Pancreas (tissue), 10 donors: Measurements from ENCODE around the gene MTF1. TPM values are rescaled to one million over a fixed set of nuclear protein-coding genes. Genes with fewer than 3 reads are reported as not detected.

Experiments
- ATAC-seq, 4 donors: fragments of 200-7000 bp; cut with Tn5 transposase; one replicate each; pipeline versions ENCODE4 v1.8.0 to v1.9.1; 2020; ENCODE audit warnings: mild to moderate bottlenecking in 4 of 4, moderate library complexity in 4 of 4
- DNase-seq, 6 donors: peaks; one replicate each; pipeline ENCODE4 v3.0.0-alpha.2; 2020
- FAIRE-seq: peaks from 2 replicates; lab custom pipeline; 2012; peaks lifted over from hg19 to GRCh38; lab: Jason Lieb, UNC
- H3K27ac ChIP-seq, 4 donors: fragments of 200-600 bp; sonication (generic); 1 replicate in 3 of 4; 2 replicates in 1 of 4; pipeline versions ENCODE4 v1.5.0 to v1.8.0; 2020
- H3K27me3 ChIP-seq, 4 donors: fragments of 200-600 bp; one replicate each; pipeline ENCODE4 v1.8.0; 2021
- H3K36me3 ChIP-seq, 3 donors: fragments of 200-600 bp; sonication (generic) in 1 of 3; one replicate each; pipeline versions ENCODE4 v1.5.0 to v1.8.0; 2020 to 2021
- H3K4me1 ChIP-seq, 3 donors: fragments of 200-600 bp; one replicate each; pipeline ENCODE4 v1.8.0; 2021
- H3K4me3 ChIP-seq, 4 donors: fragments of 200-600 bp; sonication (generic) in 2 of 4; one replicate each; pipeline versions ENCODE4 v1.5.0 to v1.8.0; 2020 to 2021
- H3K9me3 ChIP-seq, 4 donors: fragments of 200-600 bp; one replicate each; pipeline ENCODE4 v1.8.0; 2021
- WGBS, 2 donors: extraction: QIAGEN DNeasy Blood & Tissue Kit; methylation state at CpG; one replicate each; pipeline ENCODE4 v1.1.7; 2013; 5-methylcytosine and 5-hydroxymethylcytosine counted together
- intact Hi-C, 3 donors: fragments of 100-400 bp; cut with DNase I; formaldehyde crosslinking; loops; one replicate each; pipeline versions ENCODE4 v1.11.1 to v1.14.2; 2022
- polyA plus RNA-seq, 2 donors: library from polyadenylated mRNA; stranded (reverse); fragments of 200-250 nt; gene quantifications; one replicate each; pipeline ENCODE4 v1.2.3, GENCODE V29; 2013
- total RNA-seq, 6 donors: library from RNA; stranded (reverse); fragmentation: NEBNext Ultra II Directional in 4 of 6; extraction: Animal tissue kit (Norgen Biotek cat#: 25700) in 4 of 6; gene quantifications; one replicate each; pipeline versions ENCODE4 v1.2.1 to v1.2.4, GENCODE V29; 2021 to 2023
- TF ChIP-seq, protein P1 (sequence below), 4 donors: fragments of 200-600 bp; sonication (generic) in 3 of 4; IDR thresholded peaks; one replicate each; pipeline versions ENCODE4 v1.5.0 to v1.8.0; 2021; ENCODE audit warnings: antibody characterized with exemption in 4 of 4
- donor health status: healthy with polysubstance abuse.
- donor health status: DM: no; HTN: no; CAD: no; lungs with moderate emphysema.
- donor health status: DM: no; HTN: no; CAD: no.
- donor health status: control.
- donor health status: control.
- donor health status: Bipolar disorder and iron deficiency.
- donor health status: DM: yes; HTN: yes; CAD: no.
- donor health status: DM: no; HTN: no; CAD: no.
- donor health status: DM: no; HTN: no; CAD: no.
- donor health status: DM: yes; HTN: yes; CAD: no.

MTF1 gene
- total and polyA plus RNA-seq, 8 donors, result 1.4 to 13.5 (median 7.2) TPM

DNA sequence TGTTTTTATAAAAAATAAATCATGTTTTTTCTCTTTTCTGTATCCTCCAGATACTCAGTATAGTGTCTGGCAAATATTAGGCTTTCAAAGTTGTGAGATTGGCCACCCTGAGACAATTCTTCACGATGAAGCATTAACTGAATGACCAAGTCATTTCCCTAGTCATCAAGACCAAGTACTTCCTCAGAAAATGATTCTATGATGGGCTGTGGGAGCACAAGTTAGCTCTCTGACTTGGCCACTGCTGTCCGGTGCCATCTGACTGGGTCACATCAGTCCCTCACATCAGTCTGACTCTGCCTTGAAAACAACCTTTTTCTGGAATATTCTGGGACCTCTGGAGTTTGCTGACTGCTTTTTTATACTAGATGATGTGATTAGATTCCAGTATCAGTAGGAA lies 37.9 kb downstream of the MTF1 start:
- DNase-seq (no peak), FAIRE-seq (no peak), ATAC-seq (no peak)
- Histone ChIP-seq H3K27me3 (no peaks in the 10 kb centered on the region), H3K27ac (no peak overlapping the region), H3K4me1 (no peaks in the 10 kb centered on the region), H3K36me3 (peaks cover 0 to 29% (median 0%) of the 10 kb centered on the region in 3 donors), H3K4me3 (no peak overlapping the region), H3K9me3 (no peaks in the 10 kb centered on the region)
- TF ChIP-seq, protein P1, sequence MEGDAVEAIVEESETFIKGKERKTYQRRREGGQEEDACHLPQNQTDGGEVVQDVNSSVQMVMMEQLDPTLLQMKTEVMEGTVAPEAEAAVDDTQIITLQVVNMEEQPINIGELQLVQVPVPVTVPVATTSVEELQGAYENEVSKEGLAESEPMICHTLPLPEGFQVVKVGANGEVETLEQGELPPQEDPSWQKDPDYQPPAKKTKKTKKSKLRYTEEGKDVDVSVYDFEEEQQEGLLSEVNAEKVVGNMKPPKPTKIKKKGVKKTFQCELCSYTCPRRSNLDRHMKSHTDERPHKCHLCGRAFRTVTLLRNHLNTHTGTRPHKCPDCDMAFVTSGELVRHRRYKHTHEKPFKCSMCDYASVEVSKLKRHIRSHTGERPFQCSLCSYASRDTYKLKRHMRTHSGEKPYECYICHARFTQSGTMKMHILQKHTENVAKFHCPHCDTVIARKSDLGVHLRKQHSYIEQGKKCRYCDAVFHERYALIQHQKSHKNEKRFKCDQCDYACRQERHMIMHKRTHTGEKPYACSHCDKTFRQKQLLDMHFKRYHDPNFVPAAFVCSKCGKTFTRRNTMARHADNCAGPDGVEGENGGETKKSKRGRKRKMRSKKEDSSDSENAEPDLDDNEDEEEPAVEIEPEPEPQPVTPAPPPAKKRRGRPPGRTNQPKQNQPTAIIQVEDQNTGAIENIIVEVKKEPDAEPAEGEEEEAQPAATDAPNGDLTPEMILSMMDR (IDR thresholded peaks at IDR 0.05), result no peak
- intact Hi-C loops, result no loop called here
- WGBS, 2 donors, result 85 to 93% methylated on average over 2 of the region's 2 CpGs

DNA sequence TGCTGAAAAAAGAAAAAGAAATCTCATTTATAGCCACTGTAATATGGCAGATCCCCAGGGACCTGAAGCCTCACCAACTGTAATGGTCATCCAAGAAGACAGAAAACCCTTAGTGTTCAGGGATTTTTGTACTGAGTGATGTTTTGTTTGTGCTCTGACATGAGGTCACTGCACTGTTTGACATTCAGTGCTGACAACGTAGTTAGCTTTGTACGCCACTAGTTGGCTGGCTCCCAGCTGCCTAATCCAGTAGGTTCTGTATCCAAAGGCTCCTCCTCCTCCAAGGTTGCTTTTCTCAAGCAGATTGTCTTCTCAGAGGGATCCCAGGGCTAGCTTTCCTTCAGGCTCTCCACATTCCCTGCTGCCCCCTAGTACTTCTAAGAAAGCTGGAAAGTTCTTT lies 41.9 kb downstream of the MTF1 start:
- H3K4me1 ChIP-seq, result no peaks in the 10 kb centered on the region
- 11 to 12% methylated on average over 2 of the region's 2 CpGs for WGBS, 2 donors
- ATAC-seq (peak; percentile 75 to 92 (median 82)), FAIRE-seq (no peak), DNase-seq (peak in 4 of 6 donors; percentile 41 to 79 (median 65))
- no peaks in the 10 kb centered on the region for H3K9me3 ChIP-seq
- H3K27me3 ChIP-seq, result no peaks in the 10 kb centered on the region
- TF ChIP-seq, protein P1 (IDR thresholded peaks at IDR 0.05), result no peak
- H3K27ac ChIP-seq, result peak overlapping the region in 1 of 4 donors; percentile 47
- H3K36me3 ChIP-seq, result peaks cover 0 to 18% (median 0%) of the 10 kb centered on the region in 3 donors
- H3K4me3 ChIP-seq, result no peak overlapping the region
- intact Hi-C loops, result no loop called here

DNA sequence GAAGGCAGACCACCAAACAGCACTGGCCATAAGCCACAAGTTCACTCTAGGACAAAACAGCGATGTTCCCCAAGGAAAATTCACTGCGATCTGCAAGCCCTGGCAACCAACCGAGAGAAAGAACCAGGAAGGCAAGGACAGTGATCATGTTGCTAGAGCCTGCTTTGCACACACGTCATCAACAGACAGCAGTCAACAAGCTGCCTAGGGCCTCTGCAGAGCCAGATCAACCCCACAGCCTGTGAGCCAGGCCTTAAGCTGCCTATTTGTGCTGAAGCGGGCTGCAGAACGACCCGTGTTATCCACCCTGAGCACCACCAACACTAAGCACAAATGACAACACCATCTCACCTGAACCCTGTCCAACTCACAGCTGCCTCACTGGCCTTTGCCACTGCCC lies 45.1 kb downstream of the MTF1 start:
- Histone ChIP-seq H3K27ac (no peak overlapping the region), H3K4me1 (peaks cover 3 to 5% (median 4%) of the 10 kb centered on the region in 3 donors), H3K4me3 (no peak overlapping the region), H3K36me3 (no peaks in the 10 kb centered on the region), H3K27me3 (no peaks in the 10 kb centered on the region), H3K9me3 (no peaks in the 10 kb centered on the region)
- 87 to 92% methylated on average over 7 of the region's 7 CpGs for WGBS, 2 donors
- DNase-seq (no peak), FAIRE-seq (no peak), ATAC-seq (peak in 1 of 4 donors; percentile 49)
- TF ChIP-seq, protein P1 (IDR thresholded peaks at IDR 0.05), result no peak
- intact Hi-C loops, result no loop called here

DNA sequence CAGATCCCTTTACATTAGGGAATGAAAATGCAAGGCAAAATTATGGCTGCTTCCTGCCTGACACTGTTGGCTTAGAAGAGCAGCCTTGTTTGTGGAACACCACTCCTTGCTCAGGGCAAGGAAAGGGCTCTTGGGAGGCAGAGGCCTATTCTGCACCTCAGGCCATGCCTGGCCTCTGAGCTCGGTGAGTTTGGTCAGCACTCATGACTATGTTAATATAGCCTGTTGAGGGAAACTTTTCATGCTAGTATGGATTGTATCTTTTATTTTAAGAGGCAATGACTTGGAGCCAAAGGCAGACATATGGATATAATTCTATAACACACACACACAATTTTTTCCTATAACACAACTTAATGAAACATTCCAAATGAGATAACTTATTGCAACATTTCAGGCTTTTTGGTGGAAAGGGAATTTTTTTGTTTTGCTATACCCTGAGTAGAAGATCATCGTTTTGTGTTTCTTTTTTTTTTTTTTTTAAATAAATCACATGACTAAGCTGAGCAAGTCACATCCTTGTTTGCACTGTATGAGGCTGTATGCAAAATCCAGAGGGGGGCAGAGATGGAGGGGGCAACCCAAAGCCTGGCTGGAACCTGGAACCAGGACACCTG lies 45.8 kb downstream of the MTF1 start:
- Histone ChIP-seq H3K36me3 (no peaks in the 10 kb centered on the region), H3K4me3 (no peak overlapping the region), H3K27ac (no peak overlapping the region), H3K4me1 (peaks cover 7 to 9% (median 7%) of the 10 kb centered on the region in 3 donors), H3K27me3 (no peaks in the 10 kb centered on the region), H3K9me3 (no peaks in the 10 kb centered on the region)
- 82% methylated on average over 2 of the region's 2 CpGs for WGBS, 2 donors
- ATAC-seq, result no peak
- TF ChIP-seq, protein P1 (IDR thresholded peaks at IDR 0.05), result no peak
- DNase-seq, result no peak
- FAIRE-seq, result no peak
- intact Hi-C loops, result no loop called here

DNA sequence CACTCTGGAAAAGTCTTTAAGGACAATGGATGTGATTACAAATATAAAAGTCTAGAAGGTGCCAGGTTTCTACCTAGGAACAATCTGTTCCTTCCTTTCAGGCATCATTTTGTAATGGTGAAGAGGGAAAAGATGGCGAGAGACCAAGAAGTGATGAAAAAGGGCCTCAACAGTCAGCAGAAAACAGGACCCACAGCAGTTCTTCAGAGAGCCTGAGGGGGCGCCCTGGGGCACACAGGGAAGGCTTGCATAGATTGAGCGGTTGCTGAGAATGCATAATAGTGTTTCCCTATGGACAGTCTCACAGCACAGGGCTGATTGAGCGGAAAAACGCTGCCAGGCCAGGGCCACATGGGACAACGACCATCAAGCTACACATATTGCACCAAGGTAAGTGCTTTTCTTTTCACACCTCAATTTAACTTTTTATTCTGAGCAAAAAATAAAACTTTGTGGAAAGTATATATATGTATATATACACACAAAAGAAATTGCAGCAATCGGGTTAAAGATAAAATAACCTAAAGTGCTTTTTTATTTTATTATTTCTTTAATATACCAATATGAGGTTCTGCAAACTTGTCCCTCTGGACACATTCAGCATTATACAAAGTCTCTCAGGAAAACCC lies 48.3 kb downstream of the MTF1 start:
- TF ChIP-seq, protein P1 (IDR thresholded peaks at IDR 0.05), result peak; percentile 43 to 80 (median 72)
- Histone ChIP-seq H3K4me1 (peaks cover 7 to 17% (median 12%) of the 10 kb centered on the region in 3 donors), H3K27me3 (no peaks in the 10 kb centered on the region), H3K36me3 (peaks cover 0 to 1% (median 0%) of the 10 kb centered on the region in 3 donors), H3K4me3 (no peak overlapping the region), H3K27ac (no peak overlapping the region), H3K9me3 (no peaks in the 10 kb centered on the region)
- FAIRE-seq (no peak), ATAC-seq (peak in 3 of 4 donors; percentile 27 to 31 (median 28)), DNase-seq (peak; percentile 35 to 78 (median 72))
- intact Hi-C loops, result no loop called here
- 31 to 35% methylated on average over 7 of the region's 7 CpGs for WGBS, 2 donors
